ENCODE results near the gene ZNF407. TPM values are rescaled to one million over a fixed set of nuclear protein-coding genes. Genes with fewer than 3 reads are reported as not detected.

Gene ZNF407
- polyA plus RNA-seq, 2 donors = 2.2 to 2.6 TPM

DNA sequence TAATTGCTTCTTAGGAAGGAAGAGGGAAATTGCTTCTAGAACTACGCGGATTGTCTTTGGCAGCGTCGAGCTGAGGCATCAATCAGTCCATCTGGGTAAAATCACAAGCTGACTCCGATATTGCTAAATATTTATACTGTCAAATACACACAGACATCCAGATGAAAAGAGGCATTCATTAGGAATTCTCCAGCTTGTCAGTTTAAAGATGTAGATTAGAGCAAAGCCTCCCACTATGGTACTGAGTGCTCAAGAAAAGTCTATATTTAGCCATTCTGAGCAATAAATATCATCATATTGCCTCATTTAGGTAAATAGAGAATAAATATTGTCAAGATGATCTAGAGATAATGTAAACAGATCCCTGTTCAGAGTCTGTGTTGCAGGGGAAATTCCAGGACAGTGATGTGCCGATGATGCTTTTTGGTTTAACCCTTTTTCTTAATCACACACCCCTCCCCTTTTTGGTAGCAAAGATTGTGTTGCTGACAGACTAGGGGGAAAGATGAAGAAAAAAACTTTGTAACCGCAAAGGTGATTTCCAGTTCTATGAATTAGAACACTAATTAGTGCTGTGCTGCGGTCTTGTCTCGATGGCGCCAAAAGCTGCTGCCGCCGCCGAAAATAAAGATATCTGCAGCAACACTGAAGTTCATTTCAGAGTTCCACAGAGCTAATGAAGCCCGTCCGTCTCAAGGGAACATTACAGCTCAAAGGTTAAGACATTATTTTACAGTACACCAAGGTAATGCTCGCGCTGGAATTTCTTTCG is 439.4 kb downstream of the ZNF407 start:
- H3K4me1 ChIP-seq (ENCODE audit: control insufficient read depth in 2 of 2, insufficient read depth in 2 of 2, low read length in 1 of 2) = no peaks in the 10 kb centered on the region
- H3K4me3 ChIP-seq (ENCODE audit: low read depth in 1 of 2, low read length in 2 of 2) = no peak overlapping the region
- WGBS, 2 donors = 65 to 71% methylated on average over 18 of the region's 18 CpGs
- H3K27me3 ChIP-seq (ENCODE audit: control insufficient read depth in 1 of 2, insufficient read depth in 2 of 2, low read length in 2 of 2) = no peaks in the 10 kb centered on the region
- no peaks in the 10 kb centered on the region for H3K36me3 ChIP-seq (ENCODE audit: control insufficient read depth in 2 of 2, insufficient read depth in 2 of 2, low read length in 1 of 2)
- no peaks in the 10 kb centered on the region for H3K9me3 ChIP-seq (ENCODE audit: control insufficient read depth in 2 of 2, insufficient read depth in 1 of 2, low read depth in 1 of 2, low read length in 1 of 2)
- H3K27ac ChIP-seq (ENCODE audit: low read depth in 2 of 2, low read length in 1 of 2) = no peak overlapping the region

GRCh38 chr18:75037689-75037955 is 440.0 kb downstream of the ZNF407 start:
- Histone ChIP-seq H3K27me3 (ENCODE audit: control insufficient read depth in 1 of 2, insufficient read depth in 2 of 2, low read length in 2 of 2) (no peaks in the 10 kb centered on the region), H3K27ac (ENCODE audit: low read depth in 2 of 2, low read length in 1 of 2) (no peak overlapping the region), H3K9me3 (ENCODE audit: control insufficient read depth in 2 of 2, insufficient read depth in 1 of 2, low read depth in 1 of 2, low read length in 1 of 2) (peaks cover 0 to 1% of the 10 kb centered on the region in 2 donors), H3K36me3 (ENCODE audit: control insufficient read depth in 2 of 2, insufficient read depth in 2 of 2, low read length in 1 of 2) (peaks cover 0 to 1% of the 10 kb centered on the region in 2 donors), H3K4me3 (ENCODE audit: low read depth in 1 of 2, low read length in 2 of 2) (no peak overlapping the region), H3K4me1 (ENCODE audit: control insufficient read depth in 2 of 2, insufficient read depth in 2 of 2, low read length in 1 of 2) (no peaks in the 10 kb centered on the region)
- 62 to 74% methylated on average over 3 of the region's 3 CpGs for WGBS, 2 donors

- H3K4me1 ChIP-seq (ENCODE audit: control insufficient read depth in 2 of 2, insufficient read depth in 2 of 2, low read length in 1 of 2) = no peaks in the 10 kb centered on the region
- H3K36me3 ChIP-seq (ENCODE audit: control insufficient read depth in 2 of 2, insufficient read depth in 2 of 2, low read length in 1 of 2) = peaks cover 3% of the 10 kb centered on the region in 2 donors
- peaks cover 0 to 2% of the 10 kb centered on the region in 2 donors for H3K9me3 ChIP-seq (ENCODE audit: control insufficient read depth in 2 of 2, insufficient read depth in 1 of 2, low read depth in 1 of 2, low read length in 1 of 2)
- no peak overlapping the region for H3K27ac ChIP-seq (ENCODE audit: low read depth in 2 of 2, low read length in 1 of 2)
- no peak overlapping the region for H3K4me3 ChIP-seq (ENCODE audit: low read depth in 1 of 2, low read length in 2 of 2)
- WGBS, 2 donors = 83 to 90% methylated on average over 8 of the region's 8 CpGs
- H3K27me3 ChIP-seq (ENCODE audit: control insufficient read depth in 1 of 2, insufficient read depth in 2 of 2, low read length in 2 of 2) = no peaks in the 10 kb centered on the region
Measured at GRCh38 chr18:75041586-75041985, 443.9 kb downstream of the ZNF407 start.

DNA sequence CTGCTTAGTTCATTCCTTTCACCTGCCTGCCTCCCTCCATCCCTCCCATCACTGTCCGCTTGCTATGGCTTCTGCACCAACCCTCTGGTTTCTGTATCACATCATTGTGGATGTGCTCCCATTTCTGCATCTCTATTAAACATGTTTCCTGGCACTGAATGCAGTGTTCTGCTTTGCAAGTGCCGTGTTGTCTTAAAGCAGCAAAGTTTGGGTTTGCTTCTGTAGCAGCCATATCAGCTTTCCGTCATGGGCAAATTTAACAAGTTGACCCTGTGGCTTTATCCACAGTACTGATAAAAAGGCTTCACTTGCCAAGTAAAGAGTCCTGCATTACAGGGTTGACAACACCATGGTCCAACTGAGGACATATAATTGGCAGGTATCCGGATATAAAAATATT is 445.8 kb downstream of the ZNF407 start:
- no peak overlapping the region for H3K4me3 ChIP-seq (ENCODE audit: low read depth in 1 of 2, low read length in 2 of 2)
- H3K9me3 ChIP-seq (ENCODE audit: control insufficient read depth in 2 of 2, insufficient read depth in 1 of 2, low read depth in 1 of 2, low read length in 1 of 2) = peaks cover 0 to 2% of the 10 kb centered on the region in 2 donors
- H3K4me1 ChIP-seq (ENCODE audit: control insufficient read depth in 2 of 2, insufficient read depth in 2 of 2, low read length in 1 of 2) = no peaks in the 10 kb centered on the region
- WGBS, 2 donors = 78 to 95% methylated on average over 4 of the region's 4 CpGs
- H3K27me3 ChIP-seq (ENCODE audit: control insufficient read depth in 1 of 2, insufficient read depth in 2 of 2, low read length in 2 of 2) = no peaks in the 10 kb centered on the region
- peaks cover 3% of the 10 kb centered on the region in 2 donors for H3K36me3 ChIP-seq (ENCODE audit: control insufficient read depth in 2 of 2, insufficient read depth in 2 of 2, low read length in 1 of 2)
- H3K27ac ChIP-seq (ENCODE audit: low read depth in 2 of 2, low read length in 1 of 2) = no peak overlapping the region

DNA sequence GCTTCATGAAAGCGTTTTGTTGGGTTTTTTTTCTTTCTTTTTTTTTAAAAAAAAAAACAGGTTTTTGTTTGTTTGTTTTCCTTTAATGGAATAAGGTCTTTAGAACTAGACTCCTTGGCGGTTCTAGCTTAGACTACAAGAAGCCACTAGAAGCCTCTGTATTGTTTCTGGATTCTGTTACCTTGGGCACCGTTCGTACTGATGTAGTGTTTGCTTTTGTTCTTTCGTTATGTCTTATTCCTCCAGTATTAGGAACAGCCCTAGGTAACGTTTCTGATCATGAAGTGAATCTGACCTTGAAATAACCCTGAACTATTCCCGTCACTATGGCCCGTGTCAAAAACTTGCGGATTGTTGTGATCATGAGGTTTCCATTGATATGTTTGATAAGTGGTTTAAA is 446.6 kb downstream of the ZNF407 start:
- Histone ChIP-seq H3K27me3 (ENCODE audit: control insufficient read depth in 1 of 2, insufficient read depth in 2 of 2, low read length in 2 of 2) (no peaks in the 10 kb centered on the region), H3K36me3 (ENCODE audit: control insufficient read depth in 2 of 2, insufficient read depth in 2 of 2, low read length in 1 of 2) (peaks cover 3% of the 10 kb centered on the region in 2 donors), H3K27ac (ENCODE audit: low read depth in 2 of 2, low read length in 1 of 2) (no peak overlapping the region), H3K9me3 (ENCODE audit: control insufficient read depth in 2 of 2, insufficient read depth in 1 of 2, low read depth in 1 of 2, low read length in 1 of 2) (peaks cover 0 to 2% of the 10 kb centered on the region in 2 donors), H3K4me3 (ENCODE audit: low read depth in 1 of 2, low read length in 2 of 2) (no peak overlapping the region), H3K4me1 (ENCODE audit: control insufficient read depth in 2 of 2, insufficient read depth in 2 of 2, low read length in 1 of 2) (no peaks in the 10 kb centered on the region)
- 91% methylated on average over 9 of the region's 9 CpGs for WGBS, 2 donors

- peaks cover 3% of the 10 kb centered on the region in 2 donors for H3K36me3 ChIP-seq (ENCODE audit: control insufficient read depth in 2 of 2, insufficient read depth in 2 of 2, low read length in 1 of 2)
- no peak overlapping the region for H3K4me3 ChIP-seq (ENCODE audit: low read depth in 1 of 2, low read length in 2 of 2)
- H3K27me3 ChIP-seq (ENCODE audit: control insufficient read depth in 1 of 2, insufficient read depth in 2 of 2, low read length in 2 of 2) = no peaks in the 10 kb centered on the region
- H3K27ac ChIP-seq (ENCODE audit: low read depth in 2 of 2, low read length in 1 of 2) = no peak overlapping the region
- 77 to 80% methylated on average over 5 of the region's 5 CpGs for WGBS, 2 donors
- no peaks in the 10 kb centered on the region for H3K4me1 ChIP-seq (ENCODE audit: control insufficient read depth in 2 of 2, insufficient read depth in 2 of 2, low read length in 1 of 2)
- peaks cover 0 to 2% of the 10 kb centered on the region in 2 donors for H3K9me3 ChIP-seq (ENCODE audit: control insufficient read depth in 2 of 2, insufficient read depth in 1 of 2, low read depth in 1 of 2, low read length in 1 of 2)
Measured at GRCh38 chr18:75044791-75045190, 447.1 kb downstream of the ZNF407 start.

DNA sequence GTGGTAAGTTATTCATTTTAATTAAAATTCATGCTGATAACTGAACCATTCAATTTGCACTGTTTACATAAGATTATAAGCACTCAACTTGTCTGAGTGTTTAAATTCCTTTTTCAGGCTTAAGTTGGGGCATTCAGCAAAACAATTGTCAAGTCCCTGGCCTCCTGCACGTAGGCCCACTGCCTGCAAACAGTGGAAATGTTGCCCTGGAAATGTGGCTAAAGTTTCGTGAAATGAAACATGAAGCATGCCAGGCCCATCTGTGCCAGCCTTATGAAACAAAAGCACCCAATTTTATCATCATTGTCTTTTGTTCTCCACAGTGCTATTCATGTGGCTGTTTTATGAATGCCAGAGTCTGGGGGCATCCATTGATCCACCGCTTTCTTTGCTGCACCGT is 447.6 kb downstream of the ZNF407 start:
- no peak overlapping the region for H3K27ac ChIP-seq (ENCODE audit: low read depth in 2 of 2, low read length in 1 of 2)
- H3K36me3 ChIP-seq (ENCODE audit: control insufficient read depth in 2 of 2, insufficient read depth in 2 of 2, low read length in 1 of 2) = peaks cover 3% of the 10 kb centered on the region in 2 donors
- no peaks in the 10 kb centered on the region for H3K4me1 ChIP-seq (ENCODE audit: control insufficient read depth in 2 of 2, insufficient read depth in 2 of 2, low read length in 1 of 2)
- H3K27me3 ChIP-seq (ENCODE audit: control insufficient read depth in 1 of 2, insufficient read depth in 2 of 2, low read length in 2 of 2) = no peaks in the 10 kb centered on the region
- H3K4me3 ChIP-seq (ENCODE audit: low read depth in 1 of 2, low read length in 2 of 2) = no peak overlapping the region
- 75 to 80% methylated on average over 4 of the region's 4 CpGs for WGBS, 2 donors
- peaks cover 0 to 2% of the 10 kb centered on the region in 2 donors for H3K9me3 ChIP-seq (ENCODE audit: control insufficient read depth in 2 of 2, insufficient read depth in 1 of 2, low read depth in 1 of 2, low read length in 1 of 2)

DNA sequence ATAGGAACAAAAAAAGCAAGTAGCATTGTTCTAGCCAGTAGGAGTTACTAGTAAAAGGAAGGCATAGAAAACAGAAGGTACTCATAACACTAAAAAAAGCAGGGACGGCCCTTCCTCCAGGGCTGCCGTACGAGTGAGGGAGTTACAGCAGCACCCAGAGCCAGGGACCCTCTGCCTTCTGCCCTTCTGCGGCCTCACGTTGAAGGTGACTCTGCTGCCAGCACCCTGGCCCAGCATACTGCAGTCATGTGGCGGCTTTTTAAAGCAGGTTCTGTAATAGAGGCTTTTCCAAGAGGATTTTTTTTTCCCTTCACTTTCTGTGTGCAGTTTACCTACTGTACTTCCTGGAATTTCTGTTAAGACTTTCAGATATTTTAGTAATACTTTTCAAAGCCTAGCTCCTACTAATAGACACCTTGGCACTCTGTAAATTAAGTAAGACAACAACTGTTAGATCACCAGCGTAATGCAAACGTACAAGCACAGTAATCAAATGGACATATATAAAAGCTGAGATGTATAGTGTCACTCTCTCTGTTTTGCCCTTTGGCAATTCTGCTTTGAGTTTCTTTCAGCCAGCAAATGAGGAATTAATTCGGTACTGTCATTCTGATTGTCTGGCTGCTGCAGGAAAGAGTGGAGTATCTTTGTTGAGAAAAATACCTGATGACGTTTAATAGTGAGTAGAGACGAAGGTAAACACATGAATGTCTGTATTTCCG is 449.7 kb downstream of the ZNF407 start:
- Histone ChIP-seq H3K27ac (ENCODE audit: low read depth in 2 of 2, low read length in 1 of 2) (no peak overlapping the region), H3K4me1 (ENCODE audit: control insufficient read depth in 2 of 2, insufficient read depth in 2 of 2, low read length in 1 of 2) (no peaks in the 10 kb centered on the region), H3K9me3 (ENCODE audit: control insufficient read depth in 2 of 2, insufficient read depth in 1 of 2, low read depth in 1 of 2, low read length in 1 of 2) (peaks cover 0 to 2% of the 10 kb centered on the region in 2 donors), H3K4me3 (ENCODE audit: low read depth in 1 of 2, low read length in 2 of 2) (no peak overlapping the region), H3K36me3 (ENCODE audit: control insufficient read depth in 2 of 2, insufficient read depth in 2 of 2, low read length in 1 of 2) (peaks cover 3% of the 10 kb centered on the region in 2 donors), H3K27me3 (ENCODE audit: control insufficient read depth in 1 of 2, insufficient read depth in 2 of 2, low read length in 2 of 2) (no peaks in the 10 kb centered on the region)
- WGBS, 2 donors = 71 to 72% methylated on average over 12 of the region's 12 CpGs

DNA sequence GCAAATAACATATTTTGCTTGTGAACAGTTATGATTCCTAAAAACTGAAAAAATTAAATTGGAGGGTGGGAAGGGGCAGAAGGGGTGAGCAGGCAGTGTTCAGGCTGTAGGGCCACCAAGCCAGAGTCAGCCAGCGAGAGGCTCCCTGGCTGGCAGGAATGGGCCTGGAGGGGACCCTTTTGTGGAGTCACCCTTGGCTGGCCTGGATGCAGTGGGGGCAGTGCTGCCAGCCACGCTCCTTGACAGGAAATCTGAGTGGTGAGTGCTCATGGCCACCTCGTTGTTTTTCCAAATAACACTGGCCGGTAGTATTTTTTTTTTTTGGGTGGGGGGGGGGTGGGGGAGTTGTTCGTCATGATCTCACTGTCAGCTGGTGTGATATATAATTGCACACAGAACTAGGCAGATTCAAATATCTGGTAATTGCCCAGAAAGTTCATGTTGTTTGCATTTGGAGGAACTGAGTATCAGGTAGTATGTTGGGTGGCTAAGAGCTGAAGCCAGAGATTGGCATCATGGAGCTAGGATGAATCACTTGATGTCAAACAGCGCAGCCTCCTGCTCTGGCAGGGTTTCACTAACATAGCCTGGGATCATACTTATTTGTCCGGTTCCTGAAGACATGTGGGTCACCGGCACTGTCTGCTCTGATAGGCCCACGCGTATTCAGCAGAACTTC is 451.2 kb downstream of the ZNF407 start:
- Histone ChIP-seq H3K27me3 (ENCODE audit: control insufficient read depth in 1 of 2, insufficient read depth in 2 of 2, low read length in 2 of 2) (no peaks in the 10 kb centered on the region), H3K27ac (ENCODE audit: low read depth in 2 of 2, low read length in 1 of 2) (no peak overlapping the region), H3K4me1 (ENCODE audit: control insufficient read depth in 2 of 2, insufficient read depth in 2 of 2, low read length in 1 of 2) (no peaks in the 10 kb centered on the region), H3K9me3 (ENCODE audit: control insufficient read depth in 2 of 2, insufficient read depth in 1 of 2, low read depth in 1 of 2, low read length in 1 of 2) (no peaks in the 10 kb centered on the region), H3K36me3 (ENCODE audit: control insufficient read depth in 2 of 2, insufficient read depth in 2 of 2, low read length in 1 of 2) (no peaks in the 10 kb centered on the region), H3K4me3 (ENCODE audit: low read depth in 1 of 2, low read length in 2 of 2) (no peak overlapping the region)
- 90 to 91% methylated on average over 10 of the region's 10 CpGs for WGBS, 2 donors
